Activated CD8-positive, alpha-beta T cell treated with anti-CD3 and anti-CD28 coated beads for 36 hours (primary cell): ENCODE measurements around the gene SPNS2. TPM values are rescaled to one million over a fixed set of nuclear protein-coding genes. Genes with fewer than 3 reads are reported as not detected.

Experiments used
- ATAC-seq: fragments of 200-7000 bp; cut with Tn5 transposase; one replicate; pipeline ENCODE4 v1.10.0; 2021; ENCODE audit warnings: mild to moderate bottlenecking, moderate library complexity
- CTCF ChIA-PET: fragments of 350-600 bp; sonication (Branson Sonifier 250); formaldehyde crosslinking; loops from one replicate; lab custom pipeline; 2021; ENCODE audit warnings: antibody characterized with exemption; lab: Charles Lee
- POLR2A ChIA-PET: fragments of 350-600 bp; sonication (Branson Sonifier 250); formaldehyde crosslinking; loops from one replicate; lab custom pipeline; 2021; ENCODE audit warnings: antibody characterized with exemption; lab: Charles Lee
- DNase-seq: peaks from one replicate; pipeline ENCODE4 v3.0.0-alpha.2; 2020
- H3K27ac Mint-ChIP-seq: one replicate; pipeline ENCODE4 v1.8.0; 2021; ENCODE audit warnings: mild to moderate bottlenecking, mixed read lengths
- H3K27me3 Mint-ChIP-seq: one replicate; pipeline ENCODE4 v1.8.0; 2021; ENCODE audit warnings: mixed read lengths
- H3K36me3 Mint-ChIP-seq: one replicate; pipeline ENCODE4 v1.8.0; 2021; ENCODE audit warnings: low read depth, mixed read lengths
- H3K4me1 Mint-ChIP-seq: one replicate; pipeline ENCODE4 v1.8.0; 2021; ENCODE audit warnings: low read depth, mixed read lengths
- H3K4me3 Mint-ChIP-seq: one replicate; pipeline ENCODE4 v1.8.0; 2021; ENCODE audit warnings: mild to moderate bottlenecking, moderate library complexity, mixed read lengths
- H3K9me3 Mint-ChIP-seq: one replicate; pipeline ENCODE4 v1.8.0; 2021; ENCODE audit warnings: mixed read lengths
- CTCF ChIP-seq: fragments of 200-600 bp; IDR thresholded peaks from one replicate; pipeline ENCODE4 v1.8.0; 2022; ENCODE audit warnings: antibody characterized with exemption, mild to moderate bottlenecking
- intact Hi-C: fragments of 100-400 bp; cut with micrococcal nuclease; formaldehyde crosslinking; loops from one replicate; pipeline ENCODE4 v1.10.0; 2022
- total RNA-seq, 2 experiments: library from RNA; stranded (reverse); gene quantifications; one replicate each; pipeline ENCODE4 v1.2.3, GENCODE V29; 2021

The SPNS2 gene
- total RNA-seq, 2 experiments from 2014 or later, result 0.95 to 1.2 TPM

- intact Hi-C loops, result no loop called here
- Mint-ChIP-seq H3K9me3 (no peaks in the 10 kb centered on the region), H3K27ac (no peak overlapping the region), H3K36me3 (no peaks in the 10 kb centered on the region), H3K27me3 (no peaks in the 10 kb centered on the region), H3K4me3 (no peak overlapping the region), H3K4me1 (peaks cover 24% of the 10 kb centered on the region)
- no peak for ATAC-seq
- no peak for DNase-seq
- no peak for TF ChIP-seq CTCF
- ChIA-PET POLR2A (no interaction called here), CTCF (interaction anchor here (1.7 kb wide), 1 partner anchor 55 kb away, joined by 6 read pairs; no protein-coding TSS in a partner anchor)
Observed at GRCh38 chr17:4476511-4477070, 22.1 kb upstream of the SPNS2 start.

GRCh38 chr17:4477255-4477791 lies 21.4 kb upstream of the SPNS2 start:
- ChIA-PET POLR2A (no interaction called here), CTCF (interaction anchor here (1.7 kb wide), 1 partner anchor 56 kb away, joined by 6 read pairs; no protein-coding TSS in a partner anchor)
- TF ChIP-seq CTCF, result no peak
- peaks cover 30% of the 10 kb centered on the region for H3K4me1 Mint-ChIP-seq
- intact Hi-C loops, result no loop called here
- no peaks in the 10 kb centered on the region for H3K27me3 Mint-ChIP-seq
- H3K36me3 Mint-ChIP-seq, result no peaks in the 10 kb centered on the region
- ATAC-seq, result no peak
- no peak overlapping the region for H3K4me3 Mint-ChIP-seq
- no peak overlapping the region for H3K27ac Mint-ChIP-seq
- no peaks in the 10 kb centered on the region for H3K9me3 Mint-ChIP-seq
- peak; percentile 35 for DNase-seq

GRCh38 chr17:4478318-4478830 lies 20.3 kb upstream of the SPNS2 start:
- Mint-ChIP-seq H3K9me3 (no peaks in the 10 kb centered on the region), H3K27ac (no peak overlapping the region), H3K4me1 (peaks cover 37% of the 10 kb centered on the region), H3K36me3 (no peaks in the 10 kb centered on the region), H3K27me3 (no peaks in the 10 kb centered on the region), H3K4me3 (no peak overlapping the region)
- DNase-seq (no peak), ATAC-seq (no peak)
- TF ChIP-seq CTCF, result no peak
- CTCF ChIA-PET, result no interaction called here
- intact Hi-C loops, result no loop called here
- POLR2A ChIA-PET, result no interaction called here

- no peak for DNase-seq
- POLR2A ChIA-PET, result interaction anchor here (1.0 to 1.3 kb wide), 2 partner anchors 30 to 87 kb away, joined by 3 to 5 read pairs; no protein-coding TSS in a partner anchor
- peak overlapping the region; percentile 15 for H3K27ac Mint-ChIP-seq
- peaks cover 43% of the 10 kb centered on the region for H3K4me1 Mint-ChIP-seq
- no peaks in the 10 kb centered on the region for H3K36me3 Mint-ChIP-seq
- no peak for ATAC-seq
- no peaks in the 10 kb centered on the region for H3K27me3 Mint-ChIP-seq
- H3K9me3 Mint-ChIP-seq, result no peaks in the 10 kb centered on the region
- no peak for TF ChIP-seq CTCF
- no peak overlapping the region for H3K4me3 Mint-ChIP-seq
- CTCF ChIA-PET, result no interaction called here
- intact Hi-C loops, result no loop called here
Observed at GRCh38 chr17:4479340-4479981, 19.2 kb upstream of the SPNS2 start.
